Muscle layer of duodenum (tissue), 2 donors: Measurements from ENCODE around the gene LAMA3.

Experiments
- H3K27ac ChIP-seq: one replicate; pipeline ENCODE4 v1.7.0; 2013; ENCODE audit warnings: mild to moderate bottlenecking, low read length
- H3K27me3 ChIP-seq: one replicate; pipeline ENCODE4 v1.7.0; 2013; ENCODE audit warnings: low read depth, mild to moderate bottlenecking, control low read depth, low read length
- H3K36me3 ChIP-seq, 2 donors: one replicate each; pipeline ENCODE4 v1.7.0; 2013; ENCODE audit warnings: low read length in 2 of 2, control low read depth in 1 of 2, mild to moderate bottlenecking in 1 of 2; ENCODE audit not compliant: insufficient read depth in 2 of 2, control insufficient read depth in 1 of 2
- H3K4me1 ChIP-seq, 2 donors: one replicate each; pipeline ENCODE4 v1.7.0; 2013; ENCODE audit warnings: low read length in 2 of 2, mild to moderate bottlenecking in 2 of 2, control low read depth in 1 of 2, moderate library complexity in 1 of 2; ENCODE audit not compliant: insufficient read depth in 2 of 2, control insufficient read depth in 1 of 2
- H3K4me3 ChIP-seq, 2 donors: one replicate each; pipeline ENCODE4 v1.7.0; 2013; ENCODE audit warnings: low read length in 2 of 2, low read depth in 1 of 2, mild to moderate bottlenecking in 1 of 2
- H3K9me3 ChIP-seq, 2 donors: one replicate each; pipeline ENCODE4 v1.7.0; 2013; ENCODE audit warnings: low read length in 2 of 2, control low read depth in 1 of 2, mild to moderate bottlenecking in 1 of 2; ENCODE audit not compliant: control insufficient read depth in 1 of 2
- donor health status: healthy.

Gene LAMA3

GRCh38 chr18:23758281-23758680, 69.0 kb downstream of the LAMA3 start:
- H3K36me3 ChIP-seq: no peaks in the 10 kb centered on the region
- H3K4me3 ChIP-seq: no peak overlapping the region
- no peaks in the 10 kb centered on the region for H3K27me3 ChIP-seq
- no peaks in the 10 kb centered on the region for H3K9me3 ChIP-seq
- no peaks in the 10 kb centered on the region for H3K4me1 ChIP-seq
- H3K27ac ChIP-seq: no peak overlapping the region

GRCh38 chr18:23761941-23762340, 72.7 kb downstream of the LAMA3 start:
- Histone ChIP-seq H3K27ac (no peak overlapping the region), H3K27me3 (no peaks in the 10 kb centered on the region), H3K4me3 (no peak overlapping the region), H3K4me1 (no peaks in the 10 kb centered on the region), H3K9me3 (no peaks in the 10 kb centered on the region), H3K36me3 (no peaks in the 10 kb centered on the region)

- no peaks in the 10 kb centered on the region for H3K36me3 ChIP-seq
- H3K9me3 ChIP-seq: no peaks in the 10 kb centered on the region
Observed at GRCh38 chr18:23763343-23763742, 74.1 kb downstream of the LAMA3 start.

GRCh38 chr18:23765931-23766330, 76.7 kb downstream of the LAMA3 start:
- Histone ChIP-seq H3K9me3 (no peaks in the 10 kb centered on the region), H3K36me3 (no peaks in the 10 kb centered on the region), H3K4me3 (no peak overlapping the region), H3K27me3 (no peaks in the 10 kb centered on the region), H3K4me1 (no peaks in the 10 kb centered on the region), H3K27ac (no peak overlapping the region)

More at GRCh38 chr18:23763343-23763742, 74.1 kb downstream of the LAMA3 start:
- Histone ChIP-seq H3K4me1 (no peaks in the 10 kb centered on the region), H3K4me3 (no peak overlapping the region), H3K27ac (no peak overlapping the region), H3K27me3 (no peaks in the 10 kb centered on the region)

- H3K36me3 ChIP-seq: no peaks in the 10 kb centered on the region
- H3K9me3 ChIP-seq: no peaks in the 10 kb centered on the region
- no peak overlapping the region for H3K27ac ChIP-seq
- H3K4me1 ChIP-seq: no peaks in the 10 kb centered on the region
- H3K4me3 ChIP-seq: no peak overlapping the region
- H3K27me3 ChIP-seq: no peaks in the 10 kb centered on the region
Observed at GRCh38 chr18:23772327-23773024, 83.2 kb downstream of the LAMA3 start.

GRCh38 chr18:23776306-23776705, 87.1 kb downstream of the LAMA3 start:
- Histone ChIP-seq H3K36me3 (no peaks in the 10 kb centered on the region), H3K27me3 (no peaks in the 10 kb centered on the region), H3K27ac (no peak overlapping the region), H3K4me1 (peaks cover 0 to 7% of the 10 kb centered on the region in 2 donors), H3K9me3 (no peaks in the 10 kb centered on the region), H3K4me3 (no peak overlapping the region)

GRCh38 chr18:23778828-23779227, 89.6 kb downstream of the LAMA3 start:
- H3K9me3 ChIP-seq: no peaks in the 10 kb centered on the region
- H3K27ac ChIP-seq: no peak overlapping the region
- peaks cover 0 to 7% of the 10 kb centered on the region in 2 donors for H3K4me1 ChIP-seq
- no peaks in the 10 kb centered on the region for H3K36me3 ChIP-seq
- H3K4me3 ChIP-seq: no peak overlapping the region
- H3K27me3 ChIP-seq: no peaks in the 10 kb centered on the region

GRCh38 chr18:23779696-23780303, 90.5 kb downstream of the LAMA3 start:
- H3K27me3 ChIP-seq: no peaks in the 10 kb centered on the region
- H3K27ac ChIP-seq: no peak overlapping the region
- H3K36me3 ChIP-seq: no peaks in the 10 kb centered on the region
- no peaks in the 10 kb centered on the region for H3K9me3 ChIP-seq
- H3K4me3 ChIP-seq: no peak overlapping the region
- peaks cover 0 to 7% of the 10 kb centered on the region in 2 donors for H3K4me1 ChIP-seq

GRCh38 chr18:23784832-23785245, 95.6 kb downstream of the LAMA3 start:
- H3K27me3 ChIP-seq: no peaks in the 10 kb centered on the region

GRCh38 chr18:23793051-23793450, 103.8 kb downstream of the LAMA3 start:
- no peak overlapping the region for H3K27ac ChIP-seq
- H3K4me3 ChIP-seq: no peak overlapping the region
- no peaks in the 10 kb centered on the region for H3K27me3 ChIP-seq
- no peaks in the 10 kb centered on the region for H3K4me1 ChIP-seq
- H3K36me3 ChIP-seq: no peaks in the 10 kb centered on the region
- H3K9me3 ChIP-seq: no peaks in the 10 kb centered on the region

More at GRCh38 chr18:23784832-23785245, 95.6 kb downstream of the LAMA3 start:
- Histone ChIP-seq H3K36me3 (peaks cover 0 to 5% of the 10 kb centered on the region in 2 donors), H3K9me3 (peaks cover 0 to 4% of the 10 kb centered on the region in 2 donors), H3K4me3 (no peak overlapping the region), H3K4me1 (peaks cover 0 to 2% of the 10 kb centered on the region in 2 donors), H3K27ac (no peak overlapping the region)

- no peaks in the 10 kb centered on the region for H3K4me1 ChIP-seq
- H3K27me3 ChIP-seq: no peaks in the 10 kb centered on the region
- H3K27ac ChIP-seq: no peak overlapping the region
- no peaks in the 10 kb centered on the region for H3K9me3 ChIP-seq
- H3K36me3 ChIP-seq: no peaks in the 10 kb centered on the region
- no peak overlapping the region for H3K4me3 ChIP-seq
Observed at GRCh38 chr18:23793985-23794867, 105.0 kb downstream of the LAMA3 start.
